ENCODE data around the gene VEZT. TPM values are rescaled to one million over a fixed set of nuclear protein-coding genes. Genes with fewer than 3 reads are reported as not detected.
A peak's percentile ranks its signal among the peaks of the same experiment; 100 is the strongest.

VEZT gene
- total and polyA plus RNA-seq, 9 of the 15 experiments (the other 6 are each of a cell fraction or from before 2014, with no cell fraction given), result 16.1 to 61.5 (median 32.6) TPM

GRCh38 chr12:95244350-95244749, 26.7 kb downstream of the VEZT start (continued):
- no peak for TF ChIP-seq CHD7 (IDR thresholded peaks at IDR 0.05; ENCODE audit: low read depth, low read length)
- no peak for TF ChIP-seq ZFPM2 (CRISPR knock-in tag; IDR thresholded peaks at IDR 0.05)
- no peak for TF ChIP-seq E2F1 (CRISPR knock-in tag; IDR thresholded peaks at IDR 0.05)
- no peak for TF ChIP-seq MCM2 (IDR thresholded peaks at IDR 0.05; ENCODE audit: low read depth)
- no peak for TF ChIP-seq POLR3A (IDR thresholded peaks at IDR 0.05; ENCODE audit: borderline replicate concordance, extremely low read depth, insufficient read depth, insufficient read length)
- TF ChIP-seq CHD4 (IDR thresholded peaks at IDR 0.05; ENCODE audit: insufficient read depth, insufficient replicate concordance, low read depth, low read length, poor library complexity, severe bottlenecking), result no peak
- no peak for TF ChIP-seq ZBTB26 (CRISPR knock-in tag; IDR thresholded peaks at IDR 0.05)
- TF ChIP-seq ZSCAN32 (CRISPR knock-in tag; IDR thresholded peaks at IDR 0.05), result no peak
- TF ChIP-seq FOXA1 (IDR thresholded peaks at IDR 0.05; ENCODE audit: borderline replicate concordance), result no peak
- 0 out of 2 replicates have a peak, but pooled peaks have one; percentile 22 for TF ChIP-seq GATA2 (CRISPR knock-in tag; IDR thresholded peaks at IDR 0.05)
- no peak for TF ChIP-seq MECOM (CRISPR knock-in tag; IDR thresholded peaks at IDR 0.05)
- no peak for TF ChIP-seq ELF2 (CRISPR knock-in tag; IDR thresholded peaks at IDR 0.05)
- TF ChIP-seq CBFA2T3 (IDR thresholded peaks at IDR 0.05), result no peak
- peak in 1 of 2 experiments; percentile 29; a peak in 1 of 4 replicates for TF ChIP-seq ARNT (IDR thresholded peaks at IDR 0.05)
- no peak for TF ChIP-seq FOXP1 (CRISPR knock-in tag; IDR thresholded peaks at IDR 0.05)
- no peak for TF ChIP-seq ZNF175 (CRISPR knock-in tag; IDR thresholded peaks at IDR 0.05; ENCODE audit: low read depth)

Data from K562 (cell line).